DMS53 treated with DMSO at 0.1 percent for 48 hours (cell line): Measurements from ENCODE around the gene RAD54L.
"Not testable (repeated sequence)": the region's sequence is repeated elsewhere in the genome, so short reads cannot be mapped to it uniquely, and the experiment has no call there.

Source experiments
- DNase-seq: peaks from one replicate; lab custom pipeline; 2025; ENCODE audit not compliant: unreplicated experiment; lab: John Stamatoyannopoulos, UW

RAD54L gene

GRCh38 chr1:46317323-46317722 is 69.8 kb downstream of the RAD54L start:
- DNase-seq = no peak

DNA sequence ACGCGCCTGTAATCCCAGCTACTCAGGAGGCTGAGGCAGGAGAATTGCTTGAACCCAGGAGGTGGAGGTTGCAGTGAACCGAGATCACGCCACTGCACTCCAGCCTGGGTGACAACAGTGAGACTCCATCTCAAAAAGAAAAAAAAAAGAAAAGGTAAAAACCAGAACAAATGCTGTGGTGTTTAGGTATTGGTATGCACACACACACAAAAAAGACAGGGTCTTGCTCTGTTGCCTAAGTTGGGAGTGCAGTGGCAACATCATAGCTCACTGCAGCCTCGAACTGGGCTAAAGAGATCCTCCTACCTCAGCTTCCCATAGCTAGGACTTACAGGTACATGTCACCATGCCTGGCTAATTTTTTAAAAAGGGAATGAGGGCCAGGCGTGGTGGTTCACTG is 71.7 kb downstream of the RAD54L start:
- not testable (repeated sequence) for DNase-seq

GRCh38 chr1:46319960-46320914 is 72.7 kb downstream of the RAD54L start:
- DNase-seq = not testable (repeated sequence)

DNA sequence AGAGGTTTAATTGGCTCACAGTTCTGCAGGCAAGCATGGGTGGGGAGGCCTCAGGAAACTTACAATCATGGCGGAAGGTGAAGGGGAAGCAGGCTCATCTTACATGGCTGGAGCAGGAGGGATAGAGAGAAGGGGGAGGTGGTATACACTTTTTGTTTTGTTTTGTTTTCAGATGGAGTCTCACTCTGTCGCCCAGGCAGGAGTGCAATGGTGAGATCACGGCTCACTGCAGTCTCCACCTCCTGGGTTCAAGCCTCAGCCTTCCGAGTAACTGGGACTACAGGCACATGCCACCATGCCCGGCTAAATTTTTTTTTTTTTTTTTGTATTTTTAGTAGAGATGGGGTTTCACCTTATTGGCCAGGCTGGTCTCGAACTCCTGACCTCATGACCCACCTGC is 74.6 kb downstream of the RAD54L start:
- not testable (repeated sequence) for DNase-seq

DNA sequence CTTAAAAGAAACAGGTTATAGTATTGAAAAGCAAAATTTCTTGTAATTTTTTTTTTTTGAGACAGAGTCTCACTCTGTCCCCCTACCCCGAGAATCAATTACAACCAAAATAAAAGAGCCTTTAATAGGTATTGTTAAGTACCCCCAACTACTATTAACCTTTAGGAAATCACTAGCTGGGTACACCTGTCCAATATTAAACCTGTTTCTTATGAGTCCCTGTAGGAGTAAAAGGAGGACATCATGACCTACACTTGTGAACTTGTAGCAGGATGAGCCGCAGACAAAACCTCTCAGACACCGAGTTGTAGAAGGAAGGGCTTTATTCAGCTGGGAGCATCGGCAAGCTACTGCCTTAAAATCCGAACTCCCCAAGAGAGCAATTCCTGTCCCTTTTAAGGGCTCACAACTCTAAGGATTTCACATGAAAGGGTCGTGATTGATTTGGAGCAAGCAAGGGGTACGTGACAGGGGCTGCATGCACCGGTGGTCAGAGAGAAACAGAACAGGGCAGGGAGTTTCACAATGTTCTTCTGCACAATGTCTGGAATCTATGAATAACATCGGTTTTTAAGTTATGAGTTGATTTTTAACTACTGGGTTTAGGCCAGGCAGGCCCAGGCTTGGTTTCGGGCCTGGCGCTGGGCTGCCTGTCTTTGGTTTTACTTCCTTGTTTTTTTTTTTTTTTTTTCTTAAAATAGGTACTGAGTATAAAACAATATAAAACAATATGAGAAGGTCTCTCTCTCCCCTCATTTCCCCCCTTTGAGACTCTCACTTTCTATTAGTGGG is 77.9 kb downstream of the RAD54L start:
- DNase-seq = not testable (repeated sequence)
